ENCODE data around the gene CPS1. TPM values are rescaled to one million over a fixed set of nuclear protein-coding genes. Genes with fewer than 3 reads are reported as not detected.

The CPS1 gene
- total RNA-seq, 2 experiments from 2014 or later: 0.41 to 0.67 TPM

- no peak overlapping the region for H3K4me3 Mint-ChIP-seq
These were observed 55.1 kb downstream of the CPS1 start for GRCh38 chr2:210611466-210611865.

GRCh38 chr2:210616074-210616473 is 59.7 kb downstream of the CPS1 start:
- intact Hi-C loops (cut with DNase I, micrococcal nuclease): no loop called here
- Histone ChIP-seq H3K4me3 (ENCODE audit: low read length) (no peak overlapping the region), H3K9me3 (ENCODE audit: control insufficient read depth in 1 of 2, insufficient read depth in 1 of 2, low read length in 2 of 2) (no peaks in the 10 kb centered on the region), H3K27ac (ENCODE audit: low read depth in 1 of 2, low read length in 2 of 2) (no peak overlapping the region), H3K27me3 (ENCODE audit: control insufficient read depth in 1 of 2, insufficient read depth in 2 of 2, low read length in 2 of 2) (no peaks in the 10 kb centered on the region), H3K4me1 (ENCODE audit: insufficient read depth, low read length) (no peaks in the 10 kb centered on the region), H3K36me3 (ENCODE audit: insufficient read depth, low read length) (no peaks in the 10 kb centered on the region)
- DNase-seq: no peak
- ChIA-PET CTCF (no interaction called here), POLR2A (no interaction called here)
- TF ChIP-seq CTCF (IDR thresholded peaks at IDR 0.05): no peak
- Mint-ChIP-seq H3K9me3 (no peaks in the 10 kb centered on the region), H3K4me1 (ENCODE audit: low read depth) (no peaks in the 10 kb centered on the region), H3K36me3 (ENCODE audit: low read depth) (no peaks in the 10 kb centered on the region), H3K4me3 (no peak overlapping the region), H3K27me3 (no peaks in the 10 kb centered on the region), H3K27ac (no peak overlapping the region)
- no peak for ATAC-seq (ENCODE audit: poor library complexity)

More at GRCh38 chr2:210611466-210611865, 55.1 kb downstream of the CPS1 start:
- ChIA-PET POLR2A (no interaction called here), CTCF (interaction anchor here (1.0 kb wide), 1 partner anchor 8 kb away, joined by 3 read pairs; no protein-coding TSS in a partner anchor)
- Histone ChIP-seq H3K36me3 (ENCODE audit: insufficient read depth, low read length) (no peaks in the 10 kb centered on the region), H3K9me3 (ENCODE audit: control insufficient read depth in 1 of 2, insufficient read depth in 1 of 2, low read length in 2 of 2) (no peaks in the 10 kb centered on the region), H3K4me1 (ENCODE audit: insufficient read depth, low read length) (no peaks in the 10 kb centered on the region), H3K27me3 (ENCODE audit: control insufficient read depth in 1 of 2, insufficient read depth in 2 of 2, low read length in 2 of 2) (no peaks in the 10 kb centered on the region), H3K4me3 (ENCODE audit: low read length) (no peak overlapping the region), H3K27ac (ENCODE audit: low read depth in 1 of 2, low read length in 2 of 2) (no peak overlapping the region)
- Mint-ChIP-seq H3K36me3 (ENCODE audit: low read depth) (no peaks in the 10 kb centered on the region), H3K9me3 (no peaks in the 10 kb centered on the region), H3K4me1 (ENCODE audit: low read depth) (no peaks in the 10 kb centered on the region), H3K27me3 (no peaks in the 10 kb centered on the region), H3K27ac (no peak overlapping the region)
- no peak for ATAC-seq (ENCODE audit: poor library complexity)
- intact Hi-C loops (cut with DNase I, micrococcal nuclease): no loop called here
- no peak for DNase-seq
- no peak for TF ChIP-seq CTCF (IDR thresholded peaks at IDR 0.05)

GRCh38 chr2:210617318-210617717 is 60.9 kb downstream of the CPS1 start:
- Histone ChIP-seq H3K4me3 (ENCODE audit: low read length) (no peak overlapping the region), H3K36me3 (ENCODE audit: insufficient read depth, low read length) (no peaks in the 10 kb centered on the region), H3K27ac (ENCODE audit: low read depth in 1 of 2, low read length in 2 of 2) (no peak overlapping the region), H3K27me3 (ENCODE audit: control insufficient read depth in 1 of 2, insufficient read depth in 2 of 2, low read length in 2 of 2) (no peaks in the 10 kb centered on the region), H3K4me1 (ENCODE audit: insufficient read depth, low read length) (no peaks in the 10 kb centered on the region), H3K9me3 (ENCODE audit: control insufficient read depth in 1 of 2, insufficient read depth in 1 of 2, low read length in 2 of 2) (no peaks in the 10 kb centered on the region)
- ATAC-seq (ENCODE audit: poor library complexity): no peak
- no peak overlapping the region for H3K27ac Mint-ChIP-seq
- H3K27me3 Mint-ChIP-seq: no peaks in the 10 kb centered on the region
- POLR2A ChIA-PET: no interaction called here
- CTCF ChIA-PET: no interaction called here
- no peak overlapping the region for H3K4me3 Mint-ChIP-seq
- H3K36me3 Mint-ChIP-seq (ENCODE audit: low read depth): no peaks in the 10 kb centered on the region
- DNase-seq: no peak
- H3K9me3 Mint-ChIP-seq: no peaks in the 10 kb centered on the region
- TF ChIP-seq CTCF (IDR thresholded peaks at IDR 0.05): no peak
- intact Hi-C loops (cut with DNase I, micrococcal nuclease): no loop called here
- H3K4me1 Mint-ChIP-seq (ENCODE audit: low read depth): no peaks in the 10 kb centered on the region
